ENCODE data around the gene AGT. TPM values are rescaled to one million over a fixed set of nuclear protein-coding genes. Genes with fewer than 3 reads are reported as not detected.

The AGT gene
- 6.3 TPM for total RNA-seq (ENCODE audit: unreplicated experiment)
- long read RNA-seq, transcript AGT-201 (5 exons, 2,291 nt) = major isoform, 8 of 10 reads
- long read RNA-seq, partial matches to known transcripts = 1 of 10 reads
- long read RNA-seq, other reads (novel, unspliced or antisense) = 1 of 10 reads

- peaks cover 5% of the 10 kb centered on the region for H3K36me3 Mint-ChIP-seq (ENCODE audit: unreplicated experiment)
- TF ChIP-seq, protein P1, sequence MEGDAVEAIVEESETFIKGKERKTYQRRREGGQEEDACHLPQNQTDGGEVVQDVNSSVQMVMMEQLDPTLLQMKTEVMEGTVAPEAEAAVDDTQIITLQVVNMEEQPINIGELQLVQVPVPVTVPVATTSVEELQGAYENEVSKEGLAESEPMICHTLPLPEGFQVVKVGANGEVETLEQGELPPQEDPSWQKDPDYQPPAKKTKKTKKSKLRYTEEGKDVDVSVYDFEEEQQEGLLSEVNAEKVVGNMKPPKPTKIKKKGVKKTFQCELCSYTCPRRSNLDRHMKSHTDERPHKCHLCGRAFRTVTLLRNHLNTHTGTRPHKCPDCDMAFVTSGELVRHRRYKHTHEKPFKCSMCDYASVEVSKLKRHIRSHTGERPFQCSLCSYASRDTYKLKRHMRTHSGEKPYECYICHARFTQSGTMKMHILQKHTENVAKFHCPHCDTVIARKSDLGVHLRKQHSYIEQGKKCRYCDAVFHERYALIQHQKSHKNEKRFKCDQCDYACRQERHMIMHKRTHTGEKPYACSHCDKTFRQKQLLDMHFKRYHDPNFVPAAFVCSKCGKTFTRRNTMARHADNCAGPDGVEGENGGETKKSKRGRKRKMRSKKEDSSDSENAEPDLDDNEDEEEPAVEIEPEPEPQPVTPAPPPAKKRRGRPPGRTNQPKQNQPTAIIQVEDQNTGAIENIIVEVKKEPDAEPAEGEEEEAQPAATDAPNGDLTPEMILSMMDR (IDR thresholded peaks at IDR 0.05; ENCODE audit: partially characterized antibody, unreplicated experiment) = no peak
- peaks cover 3% of the 10 kb centered on the region for H3K9me3 Mint-ChIP-seq (ENCODE audit: unreplicated experiment)
- H3K27ac Mint-ChIP-seq (ENCODE audit: unreplicated experiment) = peak within 1 kb of the TSS; percentile 77
- no peaks in the 10 kb centered on the region for H3K27me3 Mint-ChIP-seq (ENCODE audit: unreplicated experiment)
- peak; percentile 44 for DNase-seq
- peaks cover 13% of the 10 kb centered on the region for H3K4me1 Mint-ChIP-seq (ENCODE audit: low read depth, unreplicated experiment)
- H3K4me3 Mint-ChIP-seq (ENCODE audit: unreplicated experiment) = peak within 1 kb of the TSS; percentile 55
Observed at GRCh38 chr1:230713915-230714764, at the start of gene AGT. TSS of gene AGT (minus strand) at chr1:230714122. CDS start at chr1:230710823, 3,299 bp downstream.

DNA sequence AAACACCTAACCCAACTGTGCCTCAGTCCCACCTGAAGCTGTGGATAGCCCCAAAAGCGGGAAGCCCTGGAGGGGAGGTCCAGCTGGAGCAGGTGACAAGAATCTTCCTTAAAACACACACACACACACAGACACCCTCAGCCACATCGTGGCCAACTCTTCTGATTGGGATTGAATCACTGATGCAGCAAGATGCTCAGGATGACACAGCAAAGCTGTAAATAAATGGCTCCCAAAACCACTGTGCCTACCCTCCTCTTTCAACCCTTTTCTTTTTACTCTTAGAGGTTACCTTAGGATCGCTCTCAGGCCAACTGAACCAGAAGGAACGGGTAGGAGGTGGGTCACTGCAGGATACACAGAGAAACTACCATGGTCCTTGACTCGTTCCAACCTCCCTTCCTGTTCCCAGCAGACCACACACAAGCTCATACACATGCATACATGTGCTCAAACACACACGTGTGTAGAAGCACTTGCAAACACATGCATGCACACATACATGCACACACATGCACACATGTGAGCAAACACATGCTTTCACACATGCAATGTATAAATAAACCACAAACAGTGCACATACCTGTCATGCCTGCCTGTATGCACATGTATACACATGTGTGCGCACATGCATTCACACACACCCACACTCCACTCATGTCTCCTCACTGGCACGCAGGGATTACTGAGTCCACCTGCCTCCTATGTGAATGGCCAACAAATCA, 47.7 kb upstream of the AGT start:
- peaks cover 6% of the 10 kb centered on the region for H3K9me3 Mint-ChIP-seq (ENCODE audit: unreplicated experiment)
- DNase-seq = no peak
- TF ChIP-seq, protein P1 (IDR thresholded peaks at IDR 0.05; ENCODE audit: partially characterized antibody, unreplicated experiment) = no peak
- H3K4me3 Mint-ChIP-seq (ENCODE audit: unreplicated experiment) = no peak overlapping the region
- no peaks in the 10 kb centered on the region for H3K27me3 Mint-ChIP-seq (ENCODE audit: unreplicated experiment)
- peaks cover 27% of the 10 kb centered on the region for H3K4me1 Mint-ChIP-seq (ENCODE audit: low read depth, unreplicated experiment)
- no peaks in the 10 kb centered on the region for H3K36me3 Mint-ChIP-seq (ENCODE audit: unreplicated experiment)
- H3K27ac Mint-ChIP-seq (ENCODE audit: unreplicated experiment) = peak overlapping the region; percentile 5

- Mint-ChIP-seq H3K27me3 (ENCODE audit: unreplicated experiment) (peaks cover 2% of the 10 kb centered on the region), H3K36me3 (ENCODE audit: unreplicated experiment) (no peaks in the 10 kb centered on the region)
- no peak for DNase-seq
Observed at GRCh38 chr1:230760360-230760827, 46.5 kb upstream of the AGT start.

DNA sequence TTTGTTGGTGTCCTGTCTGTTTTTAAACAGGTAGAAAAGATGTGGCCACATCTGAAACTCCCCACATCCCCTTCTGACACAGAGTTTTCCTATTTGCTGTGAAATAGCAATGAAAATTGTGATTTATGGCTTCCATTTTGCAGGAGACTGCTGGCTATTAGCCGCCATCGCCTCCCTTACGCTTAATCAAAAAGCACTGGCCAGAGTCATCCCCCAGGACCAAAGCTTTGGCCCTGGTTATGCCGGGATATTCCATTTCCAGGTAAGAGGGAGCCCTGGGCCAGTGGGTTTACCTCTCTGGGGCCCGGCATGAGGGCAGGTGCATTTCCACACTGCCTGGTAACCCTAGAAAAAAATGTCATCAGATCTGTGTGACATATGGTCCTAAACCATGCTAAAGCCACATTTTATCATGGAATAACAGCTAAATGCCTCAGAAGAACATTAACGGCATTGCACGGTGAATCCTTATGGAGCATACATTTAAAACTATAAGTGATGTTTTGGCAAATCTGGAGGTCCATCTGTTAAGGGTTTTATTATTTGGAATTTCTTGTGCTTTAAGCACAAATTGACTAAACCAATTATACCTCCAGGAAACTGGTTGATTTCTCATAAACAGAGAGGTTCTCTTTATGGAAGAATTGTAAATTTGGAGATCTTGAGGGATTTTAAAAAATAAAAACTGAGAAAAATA, 45.6 kb upstream of the AGT start:
- DNase-seq = no peak
- peaks cover 30% of the 10 kb centered on the region for H3K4me1 Mint-ChIP-seq (ENCODE audit: low read depth, unreplicated experiment)
- H3K36me3 Mint-ChIP-seq (ENCODE audit: unreplicated experiment) = no peaks in the 10 kb centered on the region
- H3K27me3 Mint-ChIP-seq (ENCODE audit: unreplicated experiment) = peaks cover 2% of the 10 kb centered on the region
- H3K9me3 Mint-ChIP-seq (ENCODE audit: unreplicated experiment) = peaks cover 6% of the 10 kb centered on the region
- no peak overlapping the region for H3K4me3 Mint-ChIP-seq (ENCODE audit: unreplicated experiment)
- TF ChIP-seq, protein P1 (IDR thresholded peaks at IDR 0.05; ENCODE audit: partially characterized antibody, unreplicated experiment) = no peak
- peak overlapping the region; percentile 24 for H3K27ac Mint-ChIP-seq (ENCODE audit: unreplicated experiment)

More at GRCh38 chr1:230760360-230760827, 46.5 kb upstream of the AGT start:
- Mint-ChIP-seq H3K4me3 (ENCODE audit: unreplicated experiment) (peak overlapping the region; percentile 23), H3K9me3 (ENCODE audit: unreplicated experiment) (peaks cover 6% of the 10 kb centered on the region), H3K27ac (ENCODE audit: unreplicated experiment) (peak overlapping the region; percentile 24), H3K4me1 (ENCODE audit: low read depth, unreplicated experiment) (peaks cover 27% of the 10 kb centered on the region)
- TF ChIP-seq, protein P1 (IDR thresholded peaks at IDR 0.05; ENCODE audit: partially characterized antibody, unreplicated experiment) = no peak
